ENCODE data around the gene TDRD6. TPM values are rescaled to one million over a fixed set of nuclear protein-coding genes. Genes with fewer than 3 reads are reported as not detected.

The TDRD6 gene
- total and polyA plus RNA-seq, 10 of the 15 experiments (the other 5 are each of a cell fraction or from before 2014, with no cell fraction given), result not detected

- TF ChIP-seq ZBTB4 (CRISPR knock-in tag; IDR thresholded peaks at IDR 0.05) (no peak), ZBTB33 (IDR thresholded peaks at IDR 0.05) (no peak), ZNF622 (IDR thresholded peaks at IDR 0.05) (no peak), ATF7 (IDR thresholded peaks at IDR 0.05; ENCODE audit: low read depth) (no peak), STAT1 (conservative IDR thresholded peaks at IDR 0.05) (no peak)
Measured at GRCh38 chr6:46667377-46667776, 20.3 kb upstream of the TDRD6 start (continued).

GRCh38 chr6:46674410-46674809 is 13.3 kb upstream of the TDRD6 start:
- no peaks in the 10 kb centered on the region for H3K9me3 ChIP-seq (replicated peaks; ENCODE audit: control insufficient read depth, insufficient read depth, low read length)
- in situ Hi-C loops (cut with MboI) (no loop called here), intact Hi-C loops (cut with micrococcal nuclease; ENCODE audit: unreplicated experiment) (no loop called here)
- RAD21 ChIA-PET (ENCODE audit: unreplicated experiment), result no interaction called here
- no peak overlapping the region for H3K4me2 ChIP-seq (ENCODE audit: control insufficient read depth, insufficient read depth)
- no peaks in the 10 kb centered on the region for H3K36me3 ChIP-seq (ENCODE audit: control insufficient read depth in 2 of 2, insufficient read depth in 2 of 2, low read length in 1 of 2)
- WGBS (ENCODE audit: insufficient coverage, insufficient replicate concordance, low lambda C conversion rate, missing lambda C conversion rate), result 0% methylated on average over 1 of the region's 1 CpG
- H4K20me1 ChIP-seq (ENCODE audit: control insufficient read depth, insufficient read depth), result no peaks in the 10 kb centered on the region
- no peaks in the 10 kb centered on the region for H3K79me2 ChIP-seq (ENCODE audit: control insufficient read depth, insufficient read depth, low read length)
- DNase-seq (ENCODE audit: low read depth, low spot score) (no peak), ATAC-seq (no peak), FAIRE-seq (no peak)
- H3K27ac ChIP-seq (ENCODE audit: control insufficient read depth, insufficient read depth), result no peak overlapping the region
- TF ChIP-seq USF2 (IDR thresholded peaks at IDR 0.05; ENCODE audit: borderline replicate concordance, low read depth, low read length), result no peak
- no peaks in the 10 kb centered on the region; a peak in 1 of 4 replicates for H3K27me3 ChIP-seq (replicated peaks in 1 of 2; ENCODE audit: control insufficient read depth in 2 of 2, insufficient read depth in 2 of 2, low read length in 1 of 2)
- CTCF ChIA-PET, result no interaction called here
- H3K4me3 ChIP-seq, result no peak overlapping the region
- POLR2A ChIA-PET, result no interaction called here
- SMC1A ChIA-PET (ENCODE audit: uncharacterized antibody, unreplicated experiment), result interaction anchor here (1.1 to 1.7 kb wide), 2 partner anchors 10 kb away, joined by 3 to 4 read pairs; no protein-coding TSS in a partner anchor
- no peaks in the 10 kb centered on the region for H3K4me1 ChIP-seq (ENCODE audit: control insufficient read depth, insufficient read depth, low read length)
- no peak overlapping the region for H3K9ac ChIP-seq (ENCODE audit: control insufficient read depth, insufficient read depth, low read length)
- BruUV-seq (replicated peaks), result no TSS peak
- H2AFZ ChIP-seq (ENCODE audit: control insufficient read depth, low read depth, low read length), result no peak overlapping the region
